Brain microvascular endothelial cell (primary cell): Measurements from ENCODE around the gene ARHGAP10.

ENCODE experiments used
- DNase-seq: peaks from one replicate; pipeline ENCODE4 v3.0.0-alpha.2; 2020
- H3K27ac ChIP-seq: fragments of 250-450 bp; sonication (Bioruptor Pico); 2 replicates; pipeline ENCODE4 v1.5.1; 2020; ENCODE audit warnings: mild to moderate bottlenecking, moderate library complexity
- H3K27me3 ChIP-seq: fragments of 250-450 bp; sonication (Bioruptor Pico); replicated peaks from 2 replicates; pipeline ENCODE4 v1.5.1; 2020; ENCODE audit warnings: mild to moderate bottlenecking
- H3K36me3 ChIP-seq: fragments of 250-450 bp; sonication (Bioruptor Pico); replicated peaks from 2 replicates; pipeline ENCODE4 v1.5.1; 2020; ENCODE audit warnings: mild to moderate bottlenecking
- H3K4me3 ChIP-seq: 2 replicates; pipeline ENCODE4 v1.5.1; 2011; ENCODE audit warnings: low read depth, mild to moderate bottlenecking, control low read depth, low read length, moderate library complexity
- CTCF ChIP-seq: IDR thresholded peaks from 2 replicates; pipeline ENCODE4 v1.5.1; 2011; ENCODE audit warnings: low read depth, mild to moderate bottlenecking, moderate library complexity, low read length, control low read depth, inconsistent platforms; ENCODE audit errors: missing control alignments
- in situ Hi-C: cut with HindIII; loops from 2 replicates; pipeline ENCODE4 v1.10.0; 2017; ENCODE audit warnings: low sequenced_read_pairs, low pct_ligation_motif_present

Gene ARHGAP10

GRCh38 chr4:147707892-147708672 lies 23.8 kb upstream of the ARHGAP10 start:
- Histone ChIP-seq H3K4me3 (no peak overlapping the region), H3K27me3 (no peaks in the 10 kb centered on the region), H3K36me3 (no peaks in the 10 kb centered on the region), H3K27ac (no peak overlapping the region)
- peak; percentile 84 for TF ChIP-seq CTCF
- in situ Hi-C loops = loop anchor here (25.0 kb wide), 1 partner anchor 154 kb away; no protein-coding TSS in a partner anchor
- DNase-seq = peak; percentile 49

GRCh38 chr4:147709999-147710398 lies 21.9 kb upstream of the ARHGAP10 start:
- Histone ChIP-seq H3K4me3 (no peak overlapping the region), H3K27me3 (no peaks in the 10 kb centered on the region), H3K27ac (no peak overlapping the region), H3K36me3 (no peaks in the 10 kb centered on the region)
- TF ChIP-seq CTCF = no peak
- in situ Hi-C loops = loop anchor here (25.0 kb wide), 1 partner anchor 152 kb away; no protein-coding TSS in a partner anchor
- peak; percentile 56 for DNase-seq

- Histone ChIP-seq H3K27ac (no peak overlapping the region), H3K36me3 (no peaks in the 10 kb centered on the region), H3K4me3 (no peak overlapping the region), H3K27me3 (no peaks in the 10 kb centered on the region)
- TF ChIP-seq CTCF = no peak
- in situ Hi-C loops = loop anchor here (25.0 kb wide), 1 partner anchor 148 kb away; no protein-coding TSS in a partner anchor
- peak; percentile 85 for DNase-seq
These were observed 17.1 kb upstream of the ARHGAP10 start for GRCh38 chr4:147714575-147715401.

GRCh38 chr4:147717878-147718277 lies 14.0 kb upstream of the ARHGAP10 start:
- no peak for TF ChIP-seq CTCF
- H3K27ac ChIP-seq = no peak overlapping the region
- no peak overlapping the region for H3K4me3 ChIP-seq
- H3K27me3 ChIP-seq = no peaks in the 10 kb centered on the region
- in situ Hi-C loops = loop anchor here (25.0 kb wide), 1 partner anchor 144 kb away; no protein-coding TSS in a partner anchor
- no peaks in the 10 kb centered on the region for H3K36me3 ChIP-seq
- no peak for DNase-seq

GRCh38 chr4:147723326-147723725 lies 8.6 kb upstream of the ARHGAP10 start:
- H3K36me3 ChIP-seq = no peaks in the 10 kb centered on the region
- H3K4me3 ChIP-seq = no peak overlapping the region
- no peak for DNase-seq
- no peak overlapping the region for H3K27ac ChIP-seq
- in situ Hi-C loops = loop anchor here (25.0 kb wide), 1 partner anchor 139 kb away; no protein-coding TSS in a partner anchor
- TF ChIP-seq CTCF = no peak
- no peaks in the 10 kb centered on the region for H3K27me3 ChIP-seq
